ENCODE data around the gene AFG1L.
A peak's percentile ranks its signal among the peaks of the same experiment; 100 is the strongest.
"Not testable (repeated sequence)": the region's sequence is repeated elsewhere in the genome, so short reads cannot be mapped to it uniquely, and the experiment has no call there.

AFG1L gene

GRCh38 chr6:108294727-108295625 is at the start of gene AFG1L:
Gene AFG1L, plus strand, starts transcription at chr6:108295054. Its CDS starts 26 bp downstream, at chr6:108295080.
- peak; percentile 41 to 94 (median 90) for DNase-seq

- not testable (repeated sequence) for DNase-seq
Measured at GRCh38 chr6:108245095-108245494, 49.8 kb upstream of the AFG1L start.

- DNase-seq = no peak
Measured at GRCh38 chr6:108247965-108248536, 46.8 kb upstream of the AFG1L start.

- DNase-seq = no peak
Measured at GRCh38 chr6:108250240-108250866, 44.5 kb upstream of the AFG1L start.

- no peak for DNase-seq
Measured at GRCh38 chr6:108251252-108251651, 43.6 kb upstream of the AFG1L start.

GRCh38 chr6:108252055-108252454 is 42.8 kb upstream of the AFG1L start:
- no peak for DNase-seq

GRCh38 chr6:108253241-108253640 is 41.6 kb upstream of the AFG1L start:
- DNase-seq = no peak

GRCh38 chr6:108254433-108255410 is 40.1 kb upstream of the AFG1L start:
- no peak for DNase-seq

GRCh38 chr6:108260126-108260808 is 34.6 kb upstream of the AFG1L start:
- peak in 52 of 58 donors; percentile 9 to 86 (median 52) for DNase-seq

- DNase-seq = peak; percentile 68 to 96 (median 91)
Measured at GRCh38 chr6:108260809-108261569, 33.9 kb upstream of the AFG1L start, which contains the start of gene SNX3. Gene SNX3, minus strand, starts transcription at chr6:108261040. Its CDS starts 119 bp downstream, at chr6:108260921.

- DNase-seq = no peak
Measured at GRCh38 chr6:108263371-108263770, 31.5 kb upstream of the AFG1L start.

GRCh38 chr6:108268845-108269244 is 26.0 kb upstream of the AFG1L start:
- DNase-seq = no peak

GRCh38 chr6:108269955-108270354 is 24.9 kb upstream of the AFG1L start:
- DNase-seq = not testable (repeated sequence)

- no peak for DNase-seq
Measured at GRCh38 chr6:108274546-108274945, 20.3 kb upstream of the AFG1L start.

GRCh38 chr6:108275976-108276375 is 18.9 kb upstream of the AFG1L start:
- DNase-seq = no peak

- DNase-seq = no peak
Measured at GRCh38 chr6:108277295-108277694, 17.6 kb upstream of the AFG1L start.

GRCh38 chr6:108277831-108278230 is 17.0 kb upstream of the AFG1L start:
- no peak for DNase-seq

- DNase-seq = no peak
Measured at GRCh38 chr6:108285381-108285780, 9.5 kb upstream of the AFG1L start.

GRCh38 chr6:108286366-108286765 is 8.5 kb upstream of the AFG1L start:
- DNase-seq = no peak

Measured in anterior cingulate cortex (tissue), 58 donors.